OCI-LY1 (cell line): Measurements from ENCODE around the gene CAMK2A.

Source experiments
- CTCF ChIP-seq: fragments of 200-600 bp; sonication (generic), shearing (Covaris generic); IDR thresholded peaks from 2 replicates; pipeline ENCODE4 v1.5.1; 2017; ENCODE audit warnings: mild to moderate bottlenecking, antibody characterized with exemption, low read length, moderate library complexity, mixed read lengths
- EZH2 ChIP-seq: fragments of 200-600 bp; sonication (generic), shearing (Covaris generic); IDR thresholded peaks from 2 replicates; pipeline ENCODE4 v1.8.0; 2017; ENCODE audit warnings: borderline replicate concordance, mixed run types, mild to moderate bottlenecking, antibody characterized with exemption, low read length, moderate library complexity, mixed read lengths

DNA sequence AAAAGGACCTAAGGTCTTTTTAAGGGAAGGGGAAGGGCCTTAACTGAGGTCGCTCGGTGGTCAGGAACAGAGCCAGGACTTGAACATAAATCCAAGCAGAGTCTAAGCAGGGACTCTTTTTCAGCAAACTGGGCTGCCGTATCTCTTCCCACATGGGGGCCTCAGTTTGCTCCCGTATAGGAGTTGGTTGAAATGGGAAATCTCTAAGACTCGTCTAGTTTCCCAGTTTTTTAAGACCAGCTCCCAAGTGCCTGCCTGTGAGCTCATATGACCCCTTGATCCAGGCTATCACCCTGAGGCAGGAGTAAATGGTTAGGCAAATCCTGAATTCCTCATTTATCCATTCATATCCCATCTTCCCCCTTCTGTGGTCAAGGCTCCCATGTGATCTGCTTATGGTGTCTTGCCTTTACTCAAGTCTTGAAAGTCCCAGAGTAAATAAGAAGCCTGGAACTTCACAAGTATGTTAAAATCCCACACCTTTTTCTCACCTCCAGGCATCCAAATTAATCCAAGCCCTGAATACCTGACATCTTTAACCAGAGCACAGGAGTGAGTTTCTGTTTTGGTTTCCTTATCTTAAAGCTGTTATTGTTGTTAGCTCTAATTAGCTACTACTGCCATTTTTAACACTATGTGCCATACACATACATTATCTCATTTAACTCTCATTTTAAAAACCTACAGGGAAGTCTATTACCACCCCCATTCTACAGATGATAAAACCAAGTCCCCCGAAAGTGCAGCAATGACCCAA is 10.2 kb upstream of the CAMK2A start:
- no peak for TF ChIP-seq EZH2
- TF ChIP-seq CTCF = no peak
